ENCODE measurements around the gene ZFYVE28.

- no peak for TF ChIP-seq CTCF (IDR thresholded peaks at IDR 0.05)
- TF ChIP-seq EZH2 (IDR thresholded peaks at IDR 0.05), result no peak
- TF ChIP-seq EZH2phosphoT487 (IDR thresholded peaks at IDR 0.05), result no peak
These were observed 116.6 kb downstream of the ZFYVE28 start for GRCh38 chr4:2301806-2302205.
